Stimulated activated CD8-positive, alpha-beta memory T cell treated with anti-CD3 and anti-CD28 coated beads, Interleukin-12 subunit alpha, Interleukin-12 subunit beta, amount 100 ng/mL, for 24 hours (primary cell): Measurements from ENCODE around the gene RNGTT.
"Not testable (repeated sequence)": the region's sequence is repeated elsewhere in the genome, so short reads cannot be mapped to it uniquely, and the experiment has no call there.

ENCODE experiments used
- DNase-seq: peaks from one replicate; pipeline ENCODE4 v3.0.0-alpha.2; 2020; ENCODE audit errors: extremely low read depth

The RNGTT gene

DNA sequence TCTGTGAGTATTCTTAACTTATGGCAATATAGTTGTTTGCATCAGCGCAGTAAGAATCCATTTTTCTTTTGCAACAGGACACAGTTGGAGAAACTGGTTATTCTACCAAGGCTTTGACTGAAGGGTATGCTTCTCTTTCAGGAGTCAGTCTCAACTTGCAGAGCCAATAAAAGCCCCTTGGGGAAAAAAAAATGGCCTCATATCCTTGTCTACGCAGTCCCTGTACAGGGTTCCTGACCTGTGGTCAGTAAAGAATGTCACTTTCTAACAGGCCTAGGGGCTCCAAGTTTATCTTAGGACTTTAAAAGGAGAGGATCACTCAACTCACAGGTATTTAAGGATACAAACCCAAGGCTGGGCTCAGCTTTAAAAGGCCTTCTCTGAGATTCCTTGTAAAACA, 6.9 kb upstream of the RNGTT start:
- DNase-seq: no peak

DNA sequence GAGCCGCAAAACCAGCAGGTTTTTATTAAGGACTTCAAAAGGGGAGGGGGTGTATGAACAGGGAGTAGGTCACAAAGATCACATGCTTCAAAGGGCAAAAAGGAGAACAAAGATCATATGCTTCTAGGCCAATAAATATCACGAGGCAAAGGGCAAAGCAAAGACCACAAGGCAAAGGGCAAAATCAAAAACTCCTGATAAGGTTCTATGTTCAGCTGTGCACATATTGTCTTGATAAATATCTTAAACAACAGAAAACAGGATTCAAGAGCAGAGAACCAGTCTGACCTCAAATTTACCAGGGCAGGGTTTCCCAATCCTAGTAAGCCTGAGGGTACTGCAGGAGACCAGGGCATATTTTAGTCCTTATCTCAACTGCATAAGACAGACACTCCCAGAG, 5.8 kb upstream of the RNGTT start:
- not testable (repeated sequence) for DNase-seq

DNA sequence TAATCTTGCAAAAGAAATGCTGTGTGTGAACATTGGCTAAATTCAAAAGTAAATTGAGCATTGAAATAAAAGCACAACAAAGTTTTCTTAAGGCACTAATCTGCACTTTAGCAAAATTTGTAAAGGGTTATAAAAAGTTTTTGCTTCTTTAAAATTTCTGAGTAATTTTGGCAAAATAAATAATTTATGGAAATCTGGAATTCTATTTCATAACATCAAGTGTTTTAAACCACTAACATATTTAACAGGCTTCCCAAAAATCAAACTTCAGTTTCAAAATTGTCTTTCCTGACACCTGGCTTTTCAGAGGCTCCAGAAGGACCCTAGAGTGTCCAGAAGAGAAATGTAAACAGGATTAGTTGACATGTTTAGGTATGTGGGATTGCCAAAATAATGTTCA, 4.5 kb upstream of the RNGTT start:
- no peak for DNase-seq

DNA sequence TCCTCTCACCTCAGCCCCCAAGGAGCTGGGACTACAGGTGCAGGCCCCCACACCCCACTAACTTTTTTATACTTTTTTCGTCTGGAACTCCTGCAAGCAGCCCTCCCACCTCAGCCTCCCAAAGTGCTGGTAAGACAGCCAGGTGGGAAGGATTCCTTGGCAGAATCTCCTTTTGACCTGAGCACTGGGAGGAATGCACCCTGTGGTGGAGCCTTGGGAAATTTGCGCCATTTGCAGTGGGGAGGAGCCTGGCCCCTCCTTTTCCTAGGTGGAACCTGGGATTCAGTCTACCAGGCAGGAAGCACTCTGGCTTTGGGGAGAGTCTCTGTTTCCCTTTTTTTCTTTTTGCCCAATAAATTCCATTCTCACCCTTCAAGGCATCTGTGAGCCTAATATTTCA, 2.3 kb upstream of the RNGTT start:
- DNase-seq: no peak

DNA sequence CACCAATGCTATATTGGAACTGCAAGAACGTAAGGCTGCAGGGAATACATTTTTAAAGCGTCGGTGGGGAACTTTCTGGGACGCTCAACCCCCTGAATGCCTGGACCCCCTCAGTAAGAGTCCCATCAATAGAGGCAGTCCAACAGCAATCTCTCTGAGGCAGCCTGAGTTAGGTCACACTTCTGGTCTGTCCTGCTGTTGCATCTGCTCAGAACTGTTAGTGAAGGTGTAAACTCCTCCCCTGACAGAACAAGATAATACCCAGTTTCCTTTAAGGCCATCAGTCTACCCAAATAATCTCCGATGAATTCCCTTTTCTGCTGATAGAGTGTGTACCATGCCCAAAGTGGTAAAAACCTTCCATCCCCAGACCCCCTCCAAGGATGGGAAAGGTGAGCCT, 1.1 kb upstream of the RNGTT start:
- no peak for DNase-seq

DNA sequence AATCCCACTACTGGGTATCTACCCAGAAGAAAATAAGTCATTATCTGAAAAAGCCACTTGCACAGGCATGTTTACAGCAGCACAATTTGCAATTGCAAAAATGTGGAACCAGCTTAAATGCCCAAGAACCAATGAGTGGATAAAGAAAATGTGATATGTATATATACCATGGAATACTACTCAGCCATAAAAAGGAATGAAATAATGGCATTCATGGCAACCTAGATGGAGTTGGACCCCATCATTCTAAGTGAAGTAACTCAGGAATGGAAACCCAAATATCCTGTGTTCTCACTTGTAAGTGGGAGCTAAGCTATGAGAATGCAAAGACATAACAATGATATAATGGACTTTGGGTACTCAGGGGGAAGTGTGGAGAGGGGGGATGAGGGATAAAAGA, 4.6 kb downstream of the RNGTT start:
- no peak for DNase-seq

DNA sequence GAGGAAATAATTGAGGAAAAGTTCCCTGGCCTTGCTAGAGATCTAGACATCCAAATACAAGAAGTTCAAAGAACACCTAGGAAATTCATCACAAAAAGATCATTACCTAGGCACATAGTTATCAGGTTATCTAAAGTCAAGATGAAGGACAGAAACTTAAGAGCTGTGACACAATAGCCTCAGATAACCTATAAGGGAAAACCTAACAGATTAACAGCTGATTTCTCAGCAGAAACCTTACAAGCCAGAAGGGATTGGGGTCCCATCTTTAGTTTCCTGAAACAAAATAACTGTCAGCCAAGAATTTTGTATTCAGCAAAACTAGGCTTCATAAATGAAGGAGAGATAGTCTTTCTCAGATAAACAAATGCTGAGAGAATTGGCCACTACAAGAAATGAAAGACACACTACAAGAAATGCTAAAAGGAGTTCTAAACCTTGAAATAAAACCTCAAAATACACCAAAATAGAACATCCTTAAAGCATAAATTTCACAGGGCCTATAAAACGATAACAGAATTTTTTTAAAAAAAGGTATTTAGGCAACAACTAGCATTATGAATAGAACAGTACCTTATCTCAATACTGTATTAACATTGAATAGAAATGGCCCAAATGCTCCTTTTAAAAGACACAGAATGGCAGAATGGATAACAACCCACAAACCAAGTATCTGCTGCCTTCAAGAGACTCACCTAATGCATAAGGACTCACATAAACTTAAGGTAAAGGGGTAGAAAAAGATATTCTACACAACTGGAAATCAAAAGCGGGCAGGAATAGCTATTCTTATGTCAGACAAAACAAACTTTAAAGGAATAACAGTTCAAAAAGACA, 9.7 kb downstream of the RNGTT start:
- no peak for DNase-seq

DNA sequence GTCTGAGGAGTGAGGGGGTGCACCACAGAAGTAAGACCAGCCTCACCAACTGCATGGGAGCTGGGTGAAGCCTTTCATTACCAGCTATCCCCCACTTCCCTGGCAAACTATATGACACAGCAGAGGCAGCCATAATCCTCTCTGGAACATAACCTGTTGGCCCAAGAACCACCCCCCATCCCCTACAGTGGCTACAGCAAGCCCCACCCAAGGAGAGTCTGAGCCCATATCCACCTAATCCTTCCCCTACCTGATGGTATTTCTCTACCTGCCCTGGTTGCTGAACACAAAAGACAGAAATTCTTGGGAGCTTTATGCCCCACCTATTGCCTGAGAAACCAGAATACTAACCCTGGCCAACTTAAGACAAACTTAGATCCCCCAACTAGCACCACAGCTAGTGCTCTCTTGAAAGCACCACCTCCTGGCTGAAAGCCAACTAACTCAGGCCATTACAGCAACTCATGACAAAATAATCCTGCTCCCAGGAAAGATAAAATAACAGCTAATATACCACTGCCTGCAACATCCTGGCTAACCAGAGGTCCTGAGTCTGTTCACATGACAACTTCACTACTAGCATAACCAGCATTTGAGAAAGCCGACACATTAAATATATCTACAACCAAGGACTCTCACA, 11.2 kb downstream of the RNGTT start:
- DNase-seq: no peak

DNA sequence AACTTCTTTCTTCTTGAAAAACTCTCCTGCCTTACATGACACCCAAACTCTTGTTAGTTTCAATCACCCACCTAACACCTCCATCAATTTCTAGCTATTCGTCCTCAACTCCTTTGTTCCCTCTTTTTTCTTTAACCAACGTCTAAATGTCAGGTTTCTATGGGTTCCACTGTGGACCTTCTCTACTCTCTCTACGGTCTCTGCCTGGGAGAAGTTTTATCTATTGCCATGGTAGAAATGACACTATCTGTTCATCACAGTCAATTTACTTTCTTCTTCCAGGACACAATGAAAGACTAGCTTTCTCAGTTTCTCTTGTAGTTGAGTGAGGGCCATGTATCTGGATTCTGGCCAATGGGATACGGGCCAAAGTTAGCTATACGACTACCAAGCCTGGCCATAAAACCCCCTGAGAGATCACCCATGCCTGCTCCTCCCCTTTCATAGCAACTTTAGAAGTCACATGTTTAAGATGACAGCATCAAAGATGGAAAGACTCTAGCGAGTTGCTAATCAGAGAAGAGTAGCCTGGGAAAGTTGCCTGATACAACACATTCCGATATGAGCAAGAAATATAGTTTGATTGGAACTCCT, 17.9 kb downstream of the RNGTT start:
- DNase-seq: no peak

DNA sequence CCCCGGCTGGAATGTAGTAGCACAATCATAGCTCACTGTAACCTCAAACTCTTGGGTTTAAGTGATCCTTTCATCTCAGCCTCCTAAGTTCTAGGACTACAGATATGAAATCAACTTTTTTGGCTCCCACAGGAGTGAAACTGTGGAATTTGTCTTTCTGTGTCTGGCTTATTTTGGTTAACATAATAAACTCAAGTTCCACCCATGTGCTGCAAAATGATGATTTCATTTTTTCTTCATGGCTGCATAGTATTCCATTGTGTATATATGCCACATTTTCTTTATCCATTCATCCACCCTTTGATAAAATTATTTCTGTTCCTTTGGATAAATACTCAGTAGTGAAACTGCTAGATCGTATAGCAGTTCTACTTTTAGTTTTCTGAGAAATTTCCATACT, 29.9 kb downstream of the RNGTT start:
- DNase-seq: no peak

DNA sequence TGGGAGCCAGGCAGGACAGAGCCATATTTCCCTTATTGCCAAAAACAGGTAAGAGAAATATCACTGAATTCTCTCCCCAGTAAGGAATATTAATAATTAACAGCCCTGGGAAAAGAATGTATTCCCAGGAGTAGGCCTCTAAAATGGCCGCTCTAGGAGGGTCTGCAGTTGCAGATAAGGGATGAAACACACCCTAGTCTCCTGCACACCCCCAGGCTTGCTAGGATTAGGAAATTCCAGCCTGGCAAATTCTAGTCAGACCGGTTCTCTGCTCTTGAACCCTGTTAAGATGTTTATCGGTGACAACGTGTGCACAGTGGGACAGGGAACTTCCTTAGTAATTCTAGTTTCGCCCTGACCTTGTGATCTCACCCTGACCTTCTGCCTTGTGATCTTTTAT, 31.4 kb downstream of the RNGTT start:
- DNase-seq: not testable (repeated sequence)

DNA sequence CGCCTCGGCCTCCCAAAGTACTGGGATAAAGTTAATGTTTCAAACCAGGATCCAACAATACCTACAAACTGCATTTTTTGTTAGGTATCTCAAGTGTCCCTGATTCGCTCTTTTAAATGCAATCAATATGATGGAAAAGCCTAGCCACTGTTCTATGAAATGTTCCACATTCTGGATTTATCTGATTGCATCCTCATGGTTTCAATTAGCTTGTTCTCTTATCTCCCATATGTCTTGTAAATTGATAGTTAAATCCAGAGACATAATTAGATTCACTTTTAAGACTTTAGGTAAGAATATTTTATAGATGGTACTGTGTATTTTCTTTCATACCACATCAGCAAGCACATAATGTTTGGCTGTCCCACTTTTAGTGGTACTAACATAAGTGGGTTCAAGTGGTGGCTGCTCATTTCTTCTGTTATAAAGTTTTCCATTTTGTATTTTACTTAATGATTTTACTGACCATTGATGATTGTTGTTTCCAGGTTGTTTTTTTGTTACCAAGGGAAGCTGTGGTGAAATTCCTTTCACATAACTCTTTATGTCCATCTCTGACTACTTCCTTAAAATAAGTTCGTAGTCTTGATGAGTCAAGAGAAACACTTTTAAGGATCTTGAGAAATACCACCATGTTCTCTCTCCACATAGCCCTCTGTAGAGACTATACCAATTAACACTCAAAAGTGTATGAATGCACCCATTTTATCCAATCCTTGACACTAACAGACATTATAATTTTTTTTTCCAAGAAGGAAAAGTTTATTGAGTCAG, 40.5 kb downstream of the RNGTT start:
- no peak for DNase-seq

DNA sequence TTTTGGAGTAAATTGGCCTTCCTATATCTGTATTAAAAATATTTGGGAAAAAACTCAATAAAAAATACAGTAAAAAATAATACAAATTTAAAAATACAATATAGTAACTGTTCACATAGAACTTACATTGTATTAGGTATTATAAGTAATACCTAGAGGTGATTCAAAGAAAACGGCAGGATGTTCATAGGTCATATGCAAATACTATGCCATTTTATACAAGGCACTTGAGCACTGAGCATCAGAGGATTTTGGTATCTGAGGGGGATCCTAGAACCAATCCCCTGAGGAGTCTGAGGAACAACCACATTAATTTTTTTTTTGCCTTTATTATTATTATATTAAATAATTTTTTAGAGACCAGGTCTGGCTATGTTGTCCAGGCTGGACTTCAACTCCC, 41.7 kb downstream of the RNGTT start:
- no peak for DNase-seq

DNA sequence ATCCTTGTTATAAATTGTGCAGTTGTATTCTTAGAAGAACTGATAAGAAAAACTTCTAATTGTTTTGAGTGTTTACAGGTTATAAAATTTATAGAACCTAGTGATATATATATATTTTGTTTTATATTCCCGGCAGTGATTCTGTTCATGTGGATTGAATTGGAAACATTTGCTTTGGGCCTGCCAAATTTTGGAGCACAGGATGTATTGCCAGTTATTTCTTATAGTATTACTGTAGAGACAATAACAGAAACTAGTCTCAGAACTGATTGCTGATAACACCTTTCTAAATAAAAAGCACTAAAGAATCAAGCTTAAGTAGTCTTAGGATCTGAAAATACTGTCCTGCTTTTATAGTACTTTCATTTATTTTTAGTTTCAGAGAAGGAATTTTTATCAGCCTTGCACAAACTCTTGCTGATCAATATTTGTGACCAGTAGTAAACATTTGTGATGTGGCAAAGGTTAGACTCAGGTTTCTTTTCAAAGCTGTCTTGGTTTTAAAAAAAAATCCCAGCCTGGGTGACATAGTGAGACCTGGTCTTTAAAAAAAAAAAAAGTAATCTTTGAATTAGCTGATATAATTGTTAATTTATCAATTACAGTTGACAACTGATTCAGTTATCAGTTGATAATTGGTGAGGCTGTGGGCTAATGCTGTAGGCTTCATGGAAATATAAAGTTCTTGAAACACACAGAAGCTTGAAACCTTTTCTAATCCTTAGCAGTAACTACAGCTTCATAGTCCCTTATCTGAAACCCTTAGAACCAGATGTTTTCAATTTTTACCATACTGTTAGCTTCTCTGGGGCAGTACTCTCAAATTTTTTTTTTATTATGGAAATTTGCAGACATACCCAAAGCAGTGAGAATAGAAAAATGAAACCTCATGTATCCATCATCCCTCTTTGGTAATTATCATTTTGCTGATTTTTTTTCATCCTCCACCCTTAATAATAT, 42.4 kb downstream of the RNGTT start:
- no peak for DNase-seq

DNA sequence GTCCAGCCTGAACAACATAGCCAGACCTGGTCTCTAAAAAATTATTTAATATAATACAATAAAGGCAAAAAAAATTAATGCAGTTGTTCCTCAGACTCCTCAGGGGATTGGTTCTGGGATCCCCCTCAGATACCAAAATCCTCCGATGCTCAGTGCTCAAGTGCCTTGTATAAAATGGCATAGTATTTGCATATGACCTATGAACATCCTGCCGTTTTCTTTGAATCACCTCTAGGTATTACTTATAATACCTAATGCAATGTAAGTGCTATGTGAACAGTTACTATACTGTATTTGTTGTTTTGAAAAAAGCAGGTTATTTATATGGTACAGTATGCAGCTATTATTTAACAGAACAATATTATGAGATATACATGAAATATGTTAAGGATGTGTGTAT, 43.3 kb downstream of the RNGTT start:
- no peak for DNase-seq

DNA sequence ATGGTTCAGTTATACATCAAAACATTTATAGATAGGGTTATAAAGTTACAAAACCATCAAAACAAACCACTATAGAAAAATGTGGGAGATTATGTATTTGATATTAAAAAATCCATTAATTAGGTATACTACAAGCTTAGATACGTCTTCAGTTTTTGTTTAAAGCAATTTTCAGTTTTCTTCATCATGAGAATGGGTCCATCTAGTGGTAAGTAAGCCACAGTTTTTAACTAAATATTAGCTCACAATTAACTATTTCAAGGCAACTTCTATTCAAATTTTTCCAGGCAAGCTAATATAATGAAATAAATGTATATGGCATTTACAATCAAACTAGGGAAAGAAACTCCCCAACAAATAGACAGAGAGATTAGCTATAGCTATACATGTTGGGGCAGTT, 44.4 kb downstream of the RNGTT start:
- no peak for DNase-seq

DNA sequence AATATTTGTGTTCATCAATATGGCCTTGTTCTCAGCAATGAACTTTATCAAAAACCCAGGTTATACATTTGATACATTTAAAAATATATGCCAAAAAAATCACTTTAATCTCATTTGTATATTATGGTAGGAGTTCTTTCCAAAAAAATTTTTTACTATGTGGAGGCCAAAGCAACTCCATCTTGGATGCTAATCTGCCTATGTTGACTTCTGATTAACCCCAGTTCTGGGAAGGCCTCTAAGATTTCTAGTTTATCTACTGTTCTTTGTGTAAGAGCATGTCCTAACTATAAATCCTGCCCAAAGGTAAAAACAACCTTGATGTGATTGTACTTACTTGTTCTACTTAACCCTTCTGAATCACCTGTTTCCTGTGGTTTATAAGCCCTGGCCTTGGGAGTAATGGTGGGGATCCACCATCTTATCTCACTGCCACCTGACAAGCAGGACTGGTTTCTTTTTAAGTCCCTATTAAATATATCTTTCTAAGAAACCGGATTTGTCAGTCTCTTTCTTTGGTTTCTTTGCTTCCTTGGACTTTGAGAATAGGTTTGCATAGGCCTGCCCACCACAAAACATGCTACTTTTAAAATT, 46.7 kb downstream of the RNGTT start:
- DNase-seq: no peak

DNA sequence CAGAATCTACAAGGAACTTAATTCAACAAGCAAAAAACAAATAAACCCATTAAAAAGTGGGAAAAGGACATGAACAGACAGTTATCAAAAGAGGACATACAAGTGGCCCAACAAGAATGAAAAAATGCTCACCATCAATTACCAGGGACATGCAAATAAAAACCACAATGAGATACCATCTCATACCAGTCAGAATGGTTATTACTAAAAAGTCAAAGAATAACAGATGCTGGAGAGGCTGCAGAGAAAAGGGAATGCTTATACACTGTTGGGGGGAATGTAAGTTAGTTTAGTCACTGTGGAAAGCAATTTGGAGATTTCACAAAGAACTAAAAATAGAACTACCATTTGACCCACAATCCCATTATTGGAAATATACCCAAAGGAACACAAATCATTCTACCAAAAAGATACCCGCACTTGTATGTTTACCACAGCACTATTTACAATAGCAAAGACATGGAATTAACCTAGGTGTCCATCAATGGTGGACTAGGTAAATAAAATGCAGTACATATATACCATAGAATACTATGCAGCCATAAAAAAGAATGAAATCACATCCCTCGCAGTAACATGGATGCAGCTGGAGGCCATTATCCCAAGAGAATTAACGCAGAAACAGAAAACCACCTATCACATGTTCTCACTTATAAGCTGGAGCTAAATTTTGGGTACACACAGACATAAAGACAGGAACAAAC, 48.4 kb downstream of the RNGTT start:
- no peak for DNase-seq

DNA sequence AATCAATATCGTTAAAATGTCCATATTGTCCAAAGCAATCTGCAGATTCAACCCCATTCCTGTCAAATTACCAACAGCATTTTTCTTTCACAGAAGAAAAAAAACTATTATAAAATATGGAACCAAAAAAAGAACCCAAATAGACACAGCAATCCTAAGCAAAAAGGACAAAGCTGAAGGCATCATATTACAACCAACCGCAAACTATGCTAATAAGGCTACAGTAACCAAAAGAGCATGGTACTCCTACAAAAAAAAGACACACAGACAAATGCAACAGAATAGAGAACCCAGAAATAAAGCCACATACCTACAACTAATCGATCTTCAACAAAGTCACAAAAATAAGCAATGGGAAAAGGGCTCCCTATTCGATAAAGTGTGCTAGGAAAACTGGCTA, 49.2 kb downstream of the RNGTT start:
- no peak for DNase-seq

DNA sequence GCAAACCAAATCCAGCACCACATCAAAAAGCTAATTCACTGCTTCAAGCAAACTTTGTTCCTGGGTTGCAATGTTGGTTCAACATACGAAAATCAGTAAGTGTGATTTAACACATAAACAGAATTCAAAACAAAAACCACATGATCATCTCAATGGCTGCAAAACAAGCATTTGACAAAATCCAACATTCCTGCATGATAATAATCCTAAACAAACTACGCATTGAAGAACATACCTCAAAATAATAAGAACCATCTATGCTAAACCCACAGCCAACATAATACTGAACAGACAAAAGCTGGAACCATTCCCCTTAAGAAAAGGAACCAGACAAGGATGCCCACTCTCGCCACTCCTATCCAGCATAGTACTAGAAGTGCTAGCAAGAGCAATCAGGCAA, 49.9 kb downstream of the RNGTT start:
- no peak for DNase-seq
